HEK293 (cell line): ENCODE results near the gene LYPD5.
"Not testable (repeated sequence)": the region's sequence is repeated elsewhere in the genome, so short reads cannot be mapped to it uniquely, and the experiment has no call there.

Source experiments
- CTCF ChIA-PET: fragments of 350-600 bp; formaldehyde crosslinking; extraction: SDS; loops from one replicate; lab custom pipeline; 2021; ENCODE audit warnings: antibody characterized with exemption; lab: Yijun Ruan, JAX
- POLR2A ChIA-PET: fragments of 300-600 bp; formaldehyde crosslinking; extraction: SDS; loops from one replicate; lab custom pipeline; 2020; ENCODE audit warnings: antibody characterized with exemption, inconsistent platforms; lab: Yijun Ruan, JAX
- H3K27ac ChIP-seq: fragments of 200-500 bp; sonication (Bioruptor generic); 2 replicates; pipeline ENCODE4 v1.5.1; 2014; ENCODE audit warnings: low read depth, low read length, control low read depth, inconsistent platforms; ENCODE audit errors: extremely low read depth
- H3K36me3 ChIP-seq, 2 experiments: fragments of 200-500 bp in 1 of 2; sonication (Bioruptor generic) in 1 of 2; 1 replicate in 1 of 2; 2 replicates in 1 of 2; pipeline ENCODE4 v1.5.1; 2014 to 2017; ENCODE audit warnings: inconsistent platforms in 2 of 2, low read length in 2 of 2; ENCODE audit not compliant: control insufficient read depth in 2 of 2, insufficient read depth in 1 of 2
- H3K4me1 ChIP-seq: fragments of 200-500 bp; sonication (Bioruptor generic); 2 replicates; pipeline ENCODE4 v1.5.1; 2014; ENCODE audit warnings: mild to moderate bottlenecking, low read length, inconsistent platforms; ENCODE audit not compliant: control insufficient read depth, insufficient read depth
- H3K4me3 ChIP-seq: 2 replicates; pipeline ENCODE4 v1.5.1; 2011; ENCODE audit warnings: low read depth, mild to moderate bottlenecking, control low read depth, low read length, moderate library complexity
- H3K9me3 ChIP-seq: fragments of 200-500 bp; sonication (Bioruptor generic); 2 replicates; pipeline ENCODE4 v1.5.1; 2014; ENCODE audit warnings: low read depth, low read length, inconsistent platforms; ENCODE audit not compliant: control insufficient read depth, insufficient read depth
- BCL6B ChIP-seq: fragments of 450-650 bp; formaldehyde crosslinking; IDR thresholded peaks from 2 replicates; pipeline ENCODE4 v1.5.1; 2017; ENCODE audit warnings: missing biosample characterization, missing genetic modification characterization
- FEZF1 ChIP-seq: fragments of 450-650 bp; formaldehyde crosslinking; IDR thresholded peaks from 2 replicates; pipeline ENCODE4 v1.5.1; 2016; ENCODE audit warnings: missing biosample characterization, missing genetic modification characterization
- WT1 ChIP-seq: fragments of 450-650 bp; formaldehyde crosslinking; IDR thresholded peaks from 2 replicates; pipeline ENCODE4 v1.5.1; 2016; ENCODE audit warnings: missing biosample characterization, missing genetic modification characterization
- YY2 ChIP-seq: fragments of 450-650 bp; formaldehyde crosslinking; IDR thresholded peaks from 2 replicates; pipeline ENCODE4 v1.5.1; 2016; ENCODE audit warnings: missing biosample characterization, missing genetic modification characterization
- ZBTB21 ChIP-seq: fragments of 450-650 bp; formaldehyde crosslinking; IDR thresholded peaks from 2 replicates; pipeline ENCODE4 v1.5.1; 2017; ENCODE audit warnings: missing biosample characterization, missing genetic modification characterization
- ZNF114 ChIP-seq: fragments of 450-650 bp; formaldehyde crosslinking; IDR thresholded peaks from 2 replicates; pipeline ENCODE4 v1.5.0; 2017; ENCODE audit warnings: missing biosample characterization, missing genetic modification characterization
- ZNF133 ChIP-seq: fragments of 450-650 bp; formaldehyde crosslinking; IDR thresholded peaks from 2 replicates; pipeline ENCODE4 v1.5.1; 2016; ENCODE audit warnings: missing biosample characterization, missing genetic modification characterization
- ZNF239 ChIP-seq: fragments of 450-650 bp; formaldehyde crosslinking; IDR thresholded peaks from 2 replicates; pipeline ENCODE4 v1.5.1; 2016; ENCODE audit warnings: missing biosample characterization, missing genetic modification characterization
- ZNF24 ChIP-seq: fragments of 450-650 bp; formaldehyde crosslinking; IDR thresholded peaks from 2 replicates; pipeline ENCODE4 v1.5.1; 2016; ENCODE audit warnings: missing biosample characterization, missing genetic modification characterization
- ZNF280D ChIP-seq: fragments of 450-650 bp; formaldehyde crosslinking; IDR thresholded peaks from 2 replicates; pipeline ENCODE4 v1.5.1; 2016; ENCODE audit warnings: missing biosample characterization, missing genetic modification characterization
- ZNF311 ChIP-seq: fragments of 450-650 bp; formaldehyde crosslinking; IDR thresholded peaks from 2 replicates; pipeline ENCODE4 v1.5.1; 2017; ENCODE audit warnings: missing biosample characterization, missing genetic modification characterization, borderline replicate concordance
- ZNF335 ChIP-seq: fragments of 450-650 bp; formaldehyde crosslinking; conservative IDR thresholded peaks from 2 replicates; pipeline ENCODE4 v1.5.1; 2016; ENCODE audit warnings: missing biosample characterization, missing genetic modification characterization
- ZNF366 ChIP-seq: fragments of 450-650 bp; formaldehyde crosslinking; conservative IDR thresholded peaks from 2 replicates; pipeline ENCODE4 v1.5.1; 2016; ENCODE audit warnings: missing biosample characterization, missing genetic modification characterization
- ZNF398 ChIP-seq: fragments of 450-650 bp; formaldehyde crosslinking; IDR thresholded peaks from 2 replicates; pipeline ENCODE4 v1.5.1; 2017; ENCODE audit warnings: missing biosample characterization, missing genetic modification characterization
- ZNF529 ChIP-seq: fragments of 450-650 bp; formaldehyde crosslinking; IDR thresholded peaks from 2 replicates; pipeline ENCODE4 v1.5.1; 2017; ENCODE audit warnings: missing genetic modification characterization, missing biosample characterization; ENCODE audit not compliant: insufficient replicate concordance
- ZNF558 ChIP-seq: fragments of 450-650 bp; formaldehyde crosslinking; IDR thresholded peaks from 2 replicates; pipeline ENCODE4 v1.5.1; 2016; ENCODE audit warnings: missing biosample characterization, missing genetic modification characterization
- ZNF621 ChIP-seq: fragments of 450-650 bp; formaldehyde crosslinking; IDR thresholded peaks from 2 replicates; pipeline ENCODE4 v1.5.1; 2017; ENCODE audit warnings: missing biosample characterization, missing genetic modification characterization
- ZNF664 ChIP-seq: fragments of 450-650 bp; formaldehyde crosslinking; IDR thresholded peaks from 2 replicates; pipeline ENCODE4 v1.5.1; 2016; ENCODE audit warnings: missing biosample characterization, missing genetic modification characterization
- ZNF777 ChIP-seq: fragments of 450-650 bp; formaldehyde crosslinking; IDR thresholded peaks from 2 replicates; pipeline ENCODE4 v1.5.1; 2017; ENCODE audit warnings: missing biosample characterization, missing genetic modification characterization, borderline replicate concordance
- TF ChIP-seq, protein P1 (sequence below): fragments of 450-650 bp; formaldehyde crosslinking; IDR thresholded peaks from 2 replicates; pipeline ENCODE4; 2016; ENCODE audit warnings: missing biosample characterization, missing genetic modification characterization
- TF ChIP-seq, protein P2 (sequence below): fragments of 450-650 bp; formaldehyde crosslinking; IDR thresholded peaks from 2 replicates; pipeline ENCODE4 v1.5.0; 2017; ENCODE audit warnings: missing biosample characterization, missing genetic modification characterization, borderline replicate concordance

LYPD5 gene

DNA sequence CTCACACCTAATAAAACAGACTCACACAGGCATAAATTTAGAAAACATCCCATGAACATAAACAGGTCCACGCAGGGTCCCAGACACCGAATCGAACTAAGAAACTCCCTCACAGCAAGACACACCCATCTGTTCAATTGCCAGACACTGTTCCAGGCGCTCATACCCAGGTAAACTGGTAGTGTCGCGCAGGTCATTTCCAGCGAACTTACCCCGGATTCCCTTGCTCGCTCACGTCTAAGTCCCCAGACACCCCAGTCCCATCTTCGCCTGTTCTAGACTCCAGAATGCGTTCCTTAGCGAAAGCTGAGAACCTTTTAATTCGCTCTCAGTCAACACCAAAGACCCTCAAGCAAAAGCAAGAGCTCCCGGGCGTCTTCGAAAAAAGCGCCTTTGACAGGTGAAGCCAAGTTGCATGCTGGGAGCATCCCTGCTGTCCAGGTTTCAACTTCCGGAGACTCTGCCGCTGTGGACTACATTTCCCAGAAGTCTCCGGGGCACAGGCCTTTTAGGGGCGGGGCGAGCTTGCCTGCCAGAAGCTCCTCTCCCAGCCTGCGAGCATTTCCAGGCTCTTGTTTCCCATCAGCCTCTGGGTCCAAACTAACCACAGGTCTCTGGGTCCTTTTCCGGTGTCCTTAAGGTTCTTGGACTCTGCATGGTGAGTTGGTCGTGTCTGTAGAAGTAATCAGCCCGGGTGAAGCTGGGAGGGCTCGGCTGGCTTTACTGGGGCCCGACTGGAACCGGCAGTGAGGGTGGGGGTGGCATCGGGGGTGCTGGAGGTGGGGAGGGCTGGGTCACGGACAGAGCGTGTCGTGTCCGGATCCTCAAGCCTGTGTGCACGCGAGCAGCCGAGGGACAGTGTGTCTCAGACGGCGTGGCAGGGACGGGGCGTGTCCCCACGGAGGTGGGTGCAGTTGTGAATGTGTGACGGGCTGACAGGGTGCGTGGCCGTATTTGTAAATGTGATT is 24.8 kb upstream of the LYPD5 start, which contains the start of gene ZNF283 (continued):
- TF ChIP-seq, protein P1, sequence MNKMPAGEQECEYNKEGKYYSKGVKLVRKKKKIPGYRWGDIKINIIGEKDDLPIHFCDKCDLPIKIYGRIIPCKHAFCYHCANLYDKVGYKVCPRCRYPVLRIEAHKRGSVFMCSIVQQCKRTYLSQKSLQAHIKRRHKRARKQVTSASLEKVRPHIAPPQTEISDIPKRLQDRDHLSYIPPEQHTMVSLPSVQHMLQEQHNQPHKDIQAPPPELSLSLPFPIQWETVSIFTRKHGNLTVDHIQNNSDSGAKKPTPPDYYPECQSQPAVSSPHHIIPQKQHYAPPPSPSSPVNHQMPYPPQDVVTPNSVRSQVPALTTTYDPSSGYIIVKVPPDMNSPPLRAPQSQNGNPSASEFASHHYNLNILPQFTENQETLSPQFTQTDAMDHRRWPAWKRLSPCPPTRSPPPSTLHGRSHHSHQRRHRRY (tag by site-specific recombination), result peak; percentile 67
- TF ChIP-seq WT1 (tag by site-specific recombination), result no peak
- peak; percentile 83 for TF ChIP-seq ZNF777 (tag by site-specific recombination)
- TF ChIP-seq ZNF239, result no peak

DNA sequence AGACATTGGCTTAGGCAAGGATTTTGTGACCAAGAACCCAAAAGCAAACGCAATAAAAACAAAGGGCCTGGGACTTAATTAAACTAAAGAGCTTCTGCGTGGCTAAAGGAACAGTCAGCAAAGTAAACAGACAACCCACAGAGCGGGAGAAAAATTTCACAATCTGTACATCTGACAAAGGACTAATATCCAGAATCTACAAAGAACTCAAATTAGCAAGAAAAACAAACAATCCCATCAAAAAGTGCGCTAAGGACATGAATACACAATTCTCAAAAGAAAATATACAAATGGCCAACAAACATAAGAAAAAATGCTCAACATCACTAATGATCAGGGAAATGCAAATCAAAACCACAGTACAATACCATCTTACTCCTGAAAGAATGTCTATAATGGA is 22.3 kb upstream of the LYPD5 start:
- H3K4me3 ChIP-seq, H3K27ac ChIP-seq, POLR2A ChIA-PET, H3K4me1 ChIP-seq: not testable (repeated sequence)
- Histone ChIP-seq H3K9me3 (peaks cover 23% of the 10 kb centered on the region), H3K36me3 (peaks cover 15 to 17% of the 10 kb centered on the region in 2 experiments)
- CTCF ChIA-PET, result interaction anchor here (0.7 kb wide), 1 partner anchor 38 kb away, joined by 3 read pairs; no protein-coding TSS in a partner anchor
- TF ChIP-seq ZNF24 (tag by site-specific recombination) (peak; percentile 71; the same call in 1 of the 2 replicates), ZNF366 (tag by site-specific recombination) (0 out of 2 replicates have a peak, but pooled peaks have one; percentile 11), BCL6B (tag by site-specific recombination) (peak; percentile 14; the same call in 1 of the 2 replicates), ZNF664 (tag by site-specific recombination) (0 out of 2 replicates have a peak, but pooled peaks have one; percentile 19), ZNF133 (tag by site-specific recombination) (peak; percentile 10; the same call in 1 of the 2 replicates), ZNF114 (tag by site-specific recombination) (peak; percentile 53; the same call in 1 of the 2 replicates), ZNF529 (tag by site-specific recombination) (peak; percentile 3), ZNF335 (peak; percentile 49), FEZF1 (tag by site-specific recombination) (peak; percentile 63; the same call in 1 of the 2 replicates), ZBTB21 (tag by site-specific recombination) (peak; percentile 47), WT1 (tag by site-specific recombination) (peak; percentile 69; the same call in 1 of the 2 replicates), ZNF398 (tag by site-specific recombination) (peak; percentile 36; the same call in 1 of the 2 replicates), ZNF621 (tag by site-specific recombination) (peak; percentile 79), ZNF280D (tag by site-specific recombination) (0 out of 2 replicates have a peak, but pooled peaks have one; percentile 26), ZNF558 (tag by site-specific recombination) (peak; percentile 97), YY2 (tag by site-specific recombination) (0 out of 2 replicates have a peak, but pooled peaks have one; percentile 17), ZNF311 (tag by site-specific recombination) (0 out of 2 replicates have a peak, but pooled peaks have one; percentile 17)
- TF ChIP-seq, protein P2, sequence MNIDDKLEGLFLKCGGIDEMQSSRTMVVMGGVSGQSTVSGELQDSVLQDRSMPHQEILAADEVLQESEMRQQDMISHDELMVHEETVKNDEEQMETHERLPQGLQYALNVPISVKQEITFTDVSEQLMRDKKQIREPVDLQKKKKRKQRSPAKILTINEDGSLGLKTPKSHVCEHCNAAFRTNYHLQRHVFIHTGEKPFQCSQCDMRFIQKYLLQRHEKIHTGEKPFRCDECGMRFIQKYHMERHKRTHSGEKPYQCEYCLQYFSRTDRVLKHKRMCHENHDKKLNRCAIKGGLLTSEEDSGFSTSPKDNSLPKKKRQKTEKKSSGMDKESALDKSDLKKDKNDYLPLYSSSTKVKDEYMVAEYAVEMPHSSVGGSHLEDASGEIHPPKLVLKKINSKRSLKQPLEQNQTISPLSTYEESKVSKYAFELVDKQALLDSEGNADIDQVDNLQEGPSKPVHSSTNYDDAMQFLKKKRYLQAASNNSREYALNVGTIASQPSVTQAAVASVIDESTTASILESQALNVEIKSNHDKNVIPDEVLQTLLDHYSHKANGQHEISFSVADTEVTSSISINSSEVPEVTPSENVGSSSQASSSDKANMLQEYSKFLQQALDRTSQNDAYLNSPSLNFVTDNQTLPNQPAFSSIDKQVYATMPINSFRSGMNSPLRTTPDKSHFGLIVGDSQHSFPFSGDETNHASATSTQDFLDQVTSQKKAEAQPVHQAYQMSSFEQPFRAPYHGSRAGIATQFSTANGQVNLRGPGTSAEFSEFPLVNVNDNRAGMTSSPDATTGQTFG (tag by site-specific recombination), result peak; percentile 27; the same call in 1 of the 2 replicates
